ENCODE results near the gene UGP2.

- TF ChIP-seq CTCF (IDR thresholded peaks at IDR 0.05; ENCODE audit: low read depth, low read length, missing input control) (no peak), ATF3 (IDR thresholded peaks at IDR 0.05) (no peak)
- TF ChIP-seq, protein P1, sequence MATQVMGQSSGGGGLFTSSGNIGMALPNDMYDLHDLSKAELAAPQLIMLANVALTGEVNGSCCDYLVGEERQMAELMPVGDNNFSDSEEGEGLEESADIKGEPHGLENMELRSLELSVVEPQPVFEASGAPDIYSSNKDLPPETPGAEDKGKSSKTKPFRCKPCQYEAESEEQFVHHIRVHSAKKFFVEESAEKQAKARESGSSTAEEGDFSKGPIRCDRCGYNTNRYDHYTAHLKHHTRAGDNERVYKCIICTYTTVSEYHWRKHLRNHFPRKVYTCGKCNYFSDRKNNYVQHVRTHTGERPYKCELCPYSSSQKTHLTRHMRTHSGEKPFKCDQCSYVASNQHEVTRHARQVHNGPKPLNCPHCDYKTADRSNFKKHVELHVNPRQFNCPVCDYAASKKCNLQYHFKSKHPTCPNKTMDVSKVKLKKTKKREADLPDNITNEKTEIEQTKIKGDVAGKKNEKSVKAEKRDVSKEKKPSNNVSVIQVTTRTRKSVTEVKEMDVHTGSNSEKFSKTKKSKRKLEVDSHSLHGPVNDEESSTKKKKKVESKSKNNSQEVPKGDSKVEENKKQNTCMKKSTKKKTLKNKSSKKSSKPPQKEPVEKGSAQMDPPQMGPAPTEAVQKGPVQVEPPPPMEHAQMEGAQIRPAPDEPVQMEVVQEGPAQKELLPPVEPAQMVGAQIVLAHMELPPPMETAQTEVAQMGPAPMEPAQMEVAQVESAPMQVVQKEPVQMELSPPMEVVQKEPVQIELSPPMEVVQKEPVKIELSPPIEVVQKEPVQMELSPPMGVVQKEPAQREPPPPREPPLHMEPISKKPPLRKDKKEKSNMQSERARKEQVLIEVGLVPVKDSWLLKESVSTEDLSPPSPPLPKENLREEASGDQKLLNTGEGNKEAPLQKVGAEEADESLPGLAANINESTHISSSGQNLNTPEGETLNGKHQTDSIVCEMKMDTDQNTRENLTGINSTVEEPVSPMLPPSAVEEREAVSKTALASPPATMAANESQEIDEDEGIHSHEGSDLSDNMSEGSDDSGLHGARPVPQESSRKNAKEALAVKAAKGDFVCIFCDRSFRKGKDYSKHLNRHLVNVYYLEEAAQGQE (IDR thresholded peaks at IDR 0.05) = no peak
Measured at GRCh38 chr2:63888053-63888452, 46.4 kb downstream of the UGP2 start.

Measured in liver (tissue), 3 donors.